Lung (tissue), 12 donors: Measurements from ENCODE around the gene PBX2. TPM values are rescaled to one million over a fixed set of nuclear protein-coding genes. Genes with fewer than 3 reads are reported as not detected.

Experiments
- ATAC-seq: fragments of 200-7000 bp; cut with Tn5 transposase; one replicate; pipeline ENCODE4 v1.9.1; 2020; ENCODE audit warnings: moderate number of reproducible peaks; ENCODE audit not compliant: insufficient read depth, low FRiP score
- DNase-seq, 3 donors: peaks; one replicate each; pipeline ENCODE4 v3.0.0-alpha.2; 2013 to 2017
- H3K27ac ChIP-seq, 2 donors: one replicate each; pipeline ENCODE4 v1.5.1; 2013; ENCODE audit warnings: mild to moderate bottlenecking in 2 of 2, moderate library complexity in 2 of 2, control low read depth in 1 of 2, inconsistent platforms in 1 of 2, low read depth in 1 of 2, low read length in 1 of 2
- H3K27me3 ChIP-seq, 3 donors: one replicate each; pipeline ENCODE4 v1.5.1; 2013; ENCODE audit warnings: low read length in 2 of 3; ENCODE audit not compliant: control insufficient read depth in 3 of 3, insufficient read depth in 3 of 3
- H3K36me3 ChIP-seq, 4 donors: one replicate each; pipeline ENCODE4 v1.5.1; 2013; ENCODE audit warnings: low read length in 4 of 4, mild to moderate bottlenecking in 1 of 4, moderate library complexity in 1 of 4; ENCODE audit not compliant: control insufficient read depth in 4 of 4, insufficient read depth in 4 of 4
- H3K4me1 ChIP-seq, 5 donors: one replicate each; pipeline ENCODE4 v1.5.1; 2013; ENCODE audit warnings: low read length in 5 of 5, mild to moderate bottlenecking in 2 of 5, moderate library complexity in 1 of 5; ENCODE audit not compliant: control insufficient read depth in 5 of 5, insufficient read depth in 5 of 5
- H3K4me3 ChIP-seq: one replicate; pipeline ENCODE4 v1.5.1; 2013; ENCODE audit warnings: mild to moderate bottlenecking, control low read depth, moderate library complexity
- H3K9ac ChIP-seq, 2 donors: one replicate each; pipeline ENCODE4 v1.5.1; 2013; ENCODE audit warnings: low read length in 2 of 2, control low read depth in 1 of 2; ENCODE audit not compliant: insufficient read depth in 1 of 2
- H3K9me3 ChIP-seq, 4 donors: one replicate each; pipeline ENCODE4 v1.5.1; 2013; ENCODE audit warnings: low read length in 3 of 4, mild to moderate bottlenecking in 1 of 4, moderate library complexity in 1 of 4; ENCODE audit not compliant: control insufficient read depth in 4 of 4, insufficient read depth in 3 of 4
- WGBS, 2 donors: extraction: QIAGEN DNeasy Blood & Tissue Kit; methylation state at CpG; one replicate each; pipeline ENCODE4 v1.1.7; 2013; 5-methylcytosine and 5-hydroxymethylcytosine counted together
- polyA plus RNA-seq, 2 donors: library from polyadenylated mRNA; stranded (reverse); fragments of 200-250 nt; gene quantifications; one replicate each; pipeline ENCODE4 v1.2.1, GENCODE V29; 2013
- total RNA-seq, 2 donors: library from RNA; depleted of rRNA in 1 of 2; stranded (reverse); fragments of >200 nt in 1 of 2; gene quantifications; one replicate each; pipeline ENCODE4 v1.2.1, GENCODE V29; 2014 to 2021
- TF ChIP-seq, protein P1 (sequence below): IDR thresholded peaks from 2 replicates; pipeline ENCODE4 v1.5.1; 2012; ENCODE audit warnings: mild to moderate bottlenecking; ENCODE audit errors: control extremely low read depth, extremely low read depth
- donor health status: control.
- donor health status: control.
- donor health status: Bipolar disorder and iron deficiency.
- donor health status: healthy.
- donor health status: DM: yes; HTN: yes; CAD: no.

The PBX2 gene
- total and polyA plus RNA-seq, 4 donors, result 56.0 to 128 (median 85.9) TPM

DNA sequence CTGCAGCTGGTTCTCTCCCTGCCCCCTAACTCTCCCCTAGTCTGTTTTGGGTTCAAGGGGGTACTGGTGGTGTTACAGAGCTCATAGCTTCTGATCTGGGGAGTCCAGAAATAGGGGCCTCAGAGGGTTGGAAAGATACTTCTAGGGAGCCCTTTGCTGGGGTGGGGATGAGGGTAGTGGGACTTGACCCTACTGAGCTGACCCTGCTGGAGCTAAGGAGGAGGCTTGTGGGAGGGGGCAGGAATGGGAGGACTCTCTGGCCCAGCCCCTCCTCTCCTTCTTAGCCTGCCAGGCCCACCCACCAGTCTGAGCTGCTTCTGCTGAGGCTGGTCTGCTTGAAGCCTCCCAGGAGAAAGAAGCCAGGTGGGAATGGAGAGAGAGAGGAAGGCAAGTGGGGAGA is 25.7 kb downstream of the PBX2 start, which contains the start of gene EGFL8:
Gene EGFL8 (plus strand): TSS at position 301 of the 400 bp plus-strand sequence. CDS start 1,571 bp downstream, outside the sequence.
- TF ChIP-seq, protein P1, sequence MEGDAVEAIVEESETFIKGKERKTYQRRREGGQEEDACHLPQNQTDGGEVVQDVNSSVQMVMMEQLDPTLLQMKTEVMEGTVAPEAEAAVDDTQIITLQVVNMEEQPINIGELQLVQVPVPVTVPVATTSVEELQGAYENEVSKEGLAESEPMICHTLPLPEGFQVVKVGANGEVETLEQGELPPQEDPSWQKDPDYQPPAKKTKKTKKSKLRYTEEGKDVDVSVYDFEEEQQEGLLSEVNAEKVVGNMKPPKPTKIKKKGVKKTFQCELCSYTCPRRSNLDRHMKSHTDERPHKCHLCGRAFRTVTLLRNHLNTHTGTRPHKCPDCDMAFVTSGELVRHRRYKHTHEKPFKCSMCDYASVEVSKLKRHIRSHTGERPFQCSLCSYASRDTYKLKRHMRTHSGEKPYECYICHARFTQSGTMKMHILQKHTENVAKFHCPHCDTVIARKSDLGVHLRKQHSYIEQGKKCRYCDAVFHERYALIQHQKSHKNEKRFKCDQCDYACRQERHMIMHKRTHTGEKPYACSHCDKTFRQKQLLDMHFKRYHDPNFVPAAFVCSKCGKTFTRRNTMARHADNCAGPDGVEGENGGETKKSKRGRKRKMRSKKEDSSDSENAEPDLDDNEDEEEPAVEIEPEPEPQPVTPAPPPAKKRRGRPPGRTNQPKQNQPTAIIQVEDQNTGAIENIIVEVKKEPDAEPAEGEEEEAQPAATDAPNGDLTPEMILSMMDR, result no peak
- Histone ChIP-seq H3K9me3 (no peaks in the 10 kb centered on the region), H3K36me3 (peaks cover 2 to 22% (median 3%) of the 10 kb centered on the region in 4 donors), H3K4me1 (peaks cover 0 to 1% (median 0%) of the 10 kb centered on the region in 5 donors), H3K9ac (no peak within 1 kb of the TSS), H3K4me3 (no peak within 1 kb of the TSS), H3K27ac (peak within 1 kb of the TSS in 1 of 2 donors; percentile 68), H3K27me3 (peaks cover 0 to 4% (median 0%) of the 10 kb centered on the region in 3 donors)
- ATAC-seq (no peak), DNase-seq (no peak)

DNA sequence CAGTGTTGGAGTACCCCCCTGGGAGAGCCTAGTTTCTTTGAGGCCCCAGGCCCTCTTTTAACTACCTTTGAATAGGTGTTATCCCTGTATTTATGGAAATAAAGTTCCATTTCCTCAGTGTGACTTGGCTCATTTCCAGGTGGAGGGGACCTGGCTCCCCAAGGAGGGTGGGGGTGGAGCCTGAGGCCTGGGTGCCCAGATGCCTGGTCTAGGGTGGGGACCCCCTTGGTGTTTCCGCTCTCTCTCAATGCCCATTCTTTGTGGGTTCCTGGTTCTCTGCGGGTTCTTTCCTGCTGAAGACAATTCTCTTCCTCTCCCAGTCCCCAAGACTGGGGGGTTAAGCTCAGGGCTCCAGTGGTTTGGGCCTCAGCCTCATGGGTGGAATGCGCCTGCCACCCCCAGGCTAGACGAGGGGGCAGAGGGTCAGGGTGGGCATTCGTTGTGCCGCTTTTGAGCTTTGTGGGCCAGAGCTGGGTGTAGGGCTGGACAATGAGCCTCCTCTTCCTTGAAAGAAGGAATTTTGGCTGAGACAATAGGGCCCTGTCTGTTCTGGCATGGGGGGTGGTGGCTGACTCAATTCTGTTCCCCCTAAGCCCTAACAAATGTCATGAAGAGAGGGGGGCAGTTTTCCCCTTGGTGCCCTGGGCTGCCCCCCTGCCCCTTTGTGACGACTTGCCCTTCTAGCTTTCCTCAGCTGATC is 26.3 kb downstream of the PBX2 start:
- WGBS, 2 donors, result 73 to 77% methylated on average over 7 of the region's 7 CpGs
- TF ChIP-seq, protein P1, result no peak

DNA sequence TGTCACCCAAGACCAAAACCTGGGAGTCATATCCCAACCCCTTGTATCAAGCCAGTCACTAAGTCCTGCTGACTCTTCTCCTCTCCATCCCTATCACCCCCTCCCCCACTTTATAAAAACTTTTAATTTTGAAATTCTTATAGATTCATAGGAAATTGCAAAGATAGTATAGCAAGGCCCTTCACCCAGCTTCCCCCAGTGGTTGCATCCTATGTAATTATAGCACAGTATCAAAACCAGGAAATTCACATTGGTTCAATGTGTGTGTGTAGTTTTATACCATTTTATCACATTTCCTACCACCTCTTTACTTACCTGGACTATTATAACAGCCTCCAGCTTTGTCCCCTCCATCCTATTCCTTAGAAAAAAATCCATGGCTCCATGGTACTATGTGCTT is 31.9 kb downstream of the PBX2 start:
- TF ChIP-seq, protein P1, result no peak
- Histone ChIP-seq H3K27me3 (peaks cover 0 to 20% (median 0%) of the 10 kb centered on the region in 3 donors), H3K36me3 (peaks cover 4 to 26% (median 10%) of the 10 kb centered on the region in 4 donors), H3K9me3 (no peaks in the 10 kb centered on the region), H3K4me1 (peaks cover 0 to 16% (median 5%) of the 10 kb centered on the region in 5 donors), H3K9ac (no peak overlapping the region), H3K4me3 (no peak overlapping the region), H3K27ac (no peak overlapping the region)
- ATAC-seq (no peak), DNase-seq (no peak)

More for the DNA sequence above, 26.3 kb downstream of the PBX2 start:
- Histone ChIP-seq H3K4me1 (peaks cover 0 to 1% (median 0%) of the 10 kb centered on the region in 5 donors), H3K36me3 (peaks cover 2 to 21% (median 4%) of the 10 kb centered on the region in 4 donors), H3K27me3 (peaks cover 0 to 7% (median 0%) of the 10 kb centered on the region in 3 donors), H3K9ac (no peak overlapping the region), H3K27ac (peak overlapping the region in 1 of 2 donors; percentile 68), H3K9me3 (no peaks in the 10 kb centered on the region), H3K4me3 (no peak overlapping the region)
- no peak for ATAC-seq
- DNase-seq, result no peak
